GM21576 (cell line): ENCODE results near the gene ANKS1B.

ENCODE experiments used
- ATAC-seq: cut with Tn5 transposase; IDR thresholded peaks from one replicate; pipeline ENCODE4 v1.9.1; 2021; ENCODE audit warnings: mild to moderate bottlenecking, moderate library complexity; ENCODE audit not compliant: unreplicated experiment

Gene ANKS1B

GRCh38 chr12:99231031-99231430, 753.7 kb downstream of the ANKS1B start:
- no peak for ATAC-seq

- ATAC-seq, result no peak
These were observed 760.5 kb downstream of the ANKS1B start for GRCh38 chr12:99224237-99224636.

- ATAC-seq, result no peak
These were observed 761.2 kb downstream of the ANKS1B start for GRCh38 chr12:99223579-99223978.

GRCh38 chr12:99213047-99213446, 771.7 kb downstream of the ANKS1B start:
- no peak for ATAC-seq

- ATAC-seq, result no peak
These were observed 772.5 kb downstream of the ANKS1B start for GRCh38 chr12:99212275-99212674.

- ATAC-seq, result no peak
These were observed 779.6 kb downstream of the ANKS1B start for GRCh38 chr12:99205111-99205510.

- no peak for ATAC-seq
These were observed 782.7 kb downstream of the ANKS1B start for GRCh38 chr12:99201906-99202645.

- ATAC-seq, result no peak
These were observed 783.9 kb downstream of the ANKS1B start for GRCh38 chr12:99200711-99201384.

GRCh38 chr12:99195474-99195873, 789.3 kb downstream of the ANKS1B start:
- ATAC-seq, result no peak

GRCh38 chr12:99192489-99192888, 792.2 kb downstream of the ANKS1B start:
- ATAC-seq, result no peak

GRCh38 chr12:99176871-99177270, 807.9 kb downstream of the ANKS1B start:
- no peak for ATAC-seq

GRCh38 chr12:99170461-99170860, 814.3 kb downstream of the ANKS1B start:
- no peak for ATAC-seq

GRCh38 chr12:99170037-99170436, 814.7 kb downstream of the ANKS1B start:
- ATAC-seq, result no peak

GRCh38 chr12:99157946-99158345, 826.8 kb downstream of the ANKS1B start:
- no peak for ATAC-seq

GRCh38 chr12:99154983-99155336, 829.8 kb downstream of the ANKS1B start:
- ATAC-seq, result no peak

- ATAC-seq, result no peak
These were observed 830.3 kb downstream of the ANKS1B start for GRCh38 chr12:99154216-99154982.

- ATAC-seq, result no peak
These were observed 831.4 kb downstream of the ANKS1B start for GRCh38 chr12:99153293-99153692.

- no peak for ATAC-seq
These were observed 832.4 kb downstream of the ANKS1B start for GRCh38 chr12:99152337-99152736.

GRCh38 chr12:99151744-99152143, 833.0 kb downstream of the ANKS1B start:
- no peak for ATAC-seq

- ATAC-seq, result no peak
These were observed 837.6 kb downstream of the ANKS1B start for GRCh38 chr12:99147130-99147529.

GRCh38 chr12:99146730-99147129, 838.0 kb downstream of the ANKS1B start:
- ATAC-seq, result no peak

GRCh38 chr12:99146185-99146584, 838.6 kb downstream of the ANKS1B start:
- ATAC-seq, result no peak
